Activated CD8-positive, alpha-beta T cell treated with anti-CD3 and anti-CD28 coated beads, Interleukin-2, amount 10 ng/mL, durations not matched to agents 7 days and 5 days (primary cell): ENCODE results near the gene MYDGF. TPM values are rescaled to one million over a fixed set of nuclear protein-coding genes. Genes with fewer than 3 reads are reported as not detected.

Experiments used
- ATAC-seq: fragments of 150-1000 bp; cut with Tn5 transposase; one replicate; pipeline ENCODE4 v1.10.0; 2021; ENCODE audit warnings: moderate library complexity
- CTCF ChIA-PET: fragments of 350-600 bp; sonication (Branson Sonifier 250); formaldehyde crosslinking; loops from one replicate; lab custom pipeline; 2021; ENCODE audit warnings: antibody characterized with exemption; lab: Charles Lee
- POLR2A ChIA-PET: fragments of 350-600 bp; sonication (Branson Sonifier 250); formaldehyde crosslinking; loops from one replicate; lab custom pipeline; 2021; ENCODE audit warnings: antibody characterized with exemption; lab: Charles Lee
- DNase-seq: peaks from one replicate; pipeline ENCODE4 v3.0.0-alpha.2; 2020
- H3K27ac Mint-ChIP-seq: one replicate; pipeline ENCODE4 v1.8.0; 2021; ENCODE audit warnings: mild to moderate bottlenecking, mixed read lengths
- H3K27me3 Mint-ChIP-seq: one replicate; pipeline ENCODE4 v1.8.0; 2021; ENCODE audit warnings: low read depth, mixed read lengths
- H3K36me3 Mint-ChIP-seq: one replicate; pipeline ENCODE4 v1.8.0; 2021; ENCODE audit warnings: low read depth, mixed read lengths
- H3K4me1 Mint-ChIP-seq: one replicate; pipeline ENCODE4 v1.8.0; 2021; ENCODE audit warnings: low read depth, mixed read lengths
- H3K4me3 Mint-ChIP-seq: one replicate; pipeline ENCODE4 v1.8.0; 2021; ENCODE audit warnings: mild to moderate bottlenecking, mixed read lengths
- H3K9me3 Mint-ChIP-seq: one replicate; pipeline ENCODE4 v1.8.0; 2022; ENCODE audit warnings: mixed read lengths; ENCODE audit not compliant: insufficient read depth
- total RNA-seq, 2 experiments: library from RNA; stranded (reverse); gene quantifications; one replicate each; pipeline ENCODE4 v1.2.3, GENCODE V29; 2021

The MYDGF gene
- total RNA-seq, 2 experiments from 2014 or later, result 49.6 to 54.9 TPM

DNA sequence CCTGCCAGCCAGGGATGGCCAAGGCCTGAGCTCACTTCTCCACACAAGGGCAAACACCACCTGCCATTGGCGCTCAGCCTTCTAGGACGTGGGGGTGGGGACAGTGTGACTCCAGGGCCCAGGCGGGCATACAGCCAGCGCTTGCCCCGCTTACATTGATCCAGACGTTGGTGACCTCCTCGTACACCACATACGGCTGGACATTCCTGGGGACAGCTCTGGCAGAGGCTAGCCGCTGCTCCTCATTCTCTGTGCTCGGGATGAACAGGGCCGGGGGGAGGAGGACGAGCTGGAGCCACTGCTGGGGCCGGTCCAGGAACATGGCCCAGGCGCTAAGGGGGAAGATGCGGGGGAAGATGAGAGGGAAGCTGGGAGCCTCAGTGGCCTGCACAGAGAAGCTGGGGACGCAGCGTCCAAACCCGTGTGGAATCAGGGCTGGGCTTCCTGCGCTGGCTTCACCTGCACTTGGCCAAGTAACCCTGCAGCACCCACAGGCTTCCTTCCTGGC is 25.1 kb upstream of the MYDGF start:
- Mint-ChIP-seq H3K27me3 (no peaks in the 10 kb centered on the region), H3K4me3 (no peak overlapping the region), H3K4me1 (peaks cover 2% of the 10 kb centered on the region), H3K36me3 (peaks cover 51% of the 10 kb centered on the region), H3K9me3 (no peaks in the 10 kb centered on the region), H3K27ac (no peak overlapping the region)
- ChIA-PET CTCF (no interaction called here), POLR2A (no interaction called here)
- no peak for DNase-seq
- no peak for ATAC-seq

DNA sequence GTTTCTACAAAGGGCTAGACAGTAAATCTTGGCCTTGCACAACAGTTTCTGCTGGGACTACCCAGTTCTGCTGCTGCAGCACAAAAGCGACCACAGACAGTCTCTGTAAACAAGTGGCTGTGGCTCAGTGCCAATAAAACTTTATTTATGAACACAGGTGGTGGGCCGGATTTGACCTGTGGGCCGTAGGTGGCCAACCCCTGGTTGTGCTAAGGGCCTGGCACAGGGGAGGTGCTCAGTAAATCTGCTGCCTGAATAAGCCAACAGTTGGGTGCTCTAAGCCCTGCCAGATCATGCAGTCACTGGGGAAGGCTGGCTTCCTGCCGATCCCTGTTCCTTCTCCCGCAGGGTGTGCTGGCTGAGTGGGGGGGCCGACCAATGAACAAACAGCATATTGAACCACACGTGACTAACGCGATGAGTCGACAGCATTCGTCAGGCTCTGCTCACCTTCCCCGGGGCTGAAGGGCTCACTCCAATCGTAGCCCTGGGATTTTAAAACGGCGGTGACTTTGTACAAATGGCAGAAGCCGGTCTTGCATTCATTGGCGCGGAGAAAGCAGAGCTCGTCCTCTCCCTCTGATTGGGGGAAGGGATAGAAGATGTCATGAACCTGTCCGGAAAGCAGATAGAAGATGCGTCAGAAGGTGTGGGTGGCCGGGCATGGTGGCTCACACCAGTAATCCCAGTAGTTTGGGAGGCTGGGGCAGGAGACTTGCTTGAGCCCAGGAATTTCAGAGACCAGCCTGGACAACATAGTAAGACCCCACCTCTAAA is 24.3 kb upstream of the MYDGF start:
- H3K27me3 Mint-ChIP-seq, result no peaks in the 10 kb centered on the region
- no peaks in the 10 kb centered on the region for H3K9me3 Mint-ChIP-seq
- ChIA-PET POLR2A (no interaction called here), CTCF (no interaction called here)
- peaks cover 2% of the 10 kb centered on the region for H3K4me1 Mint-ChIP-seq
- H3K27ac Mint-ChIP-seq, result no peak overlapping the region
- no peak overlapping the region for H3K4me3 Mint-ChIP-seq
- DNase-seq (no peak), ATAC-seq (no peak)
- H3K36me3 Mint-ChIP-seq, result peaks cover 49% of the 10 kb centered on the region

DNA sequence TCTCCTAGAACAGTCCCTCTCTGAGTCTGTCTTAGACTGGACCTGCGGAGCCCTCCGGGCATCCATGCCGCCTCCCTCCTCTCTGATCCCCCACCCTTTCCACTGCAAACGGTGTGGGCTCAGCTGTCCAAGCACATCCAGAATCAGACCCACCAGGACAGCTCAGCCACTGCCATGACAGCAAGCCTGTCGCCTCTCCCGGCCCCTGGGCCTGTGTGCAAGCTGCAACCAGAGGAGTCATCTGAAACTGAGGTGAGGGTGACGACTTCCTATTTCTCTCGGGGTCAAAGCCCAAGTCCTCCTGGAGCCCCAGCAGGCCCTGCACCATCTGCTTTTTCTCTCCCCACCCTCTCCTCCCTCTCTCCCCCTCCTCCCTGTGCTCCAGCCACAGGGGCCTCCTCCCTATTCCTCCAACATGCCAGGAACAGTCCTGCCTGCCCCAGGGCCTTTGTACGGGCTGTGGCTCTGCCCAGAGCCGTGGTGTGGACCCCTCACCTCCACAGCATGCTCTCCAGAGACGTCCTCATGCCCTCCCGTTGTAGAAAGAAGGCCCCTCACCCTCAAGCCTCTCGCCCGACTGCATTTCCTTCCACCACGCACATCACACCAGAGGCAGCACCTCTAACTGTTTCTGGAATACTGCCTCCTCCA is 23.5 kb upstream of the MYDGF start:
- Mint-ChIP-seq H3K27me3 (no peaks in the 10 kb centered on the region), H3K4me3 (no peak overlapping the region), H3K27ac (no peak overlapping the region), H3K4me1 (peaks cover 2% of the 10 kb centered on the region), H3K36me3 (peaks cover 47% of the 10 kb centered on the region), H3K9me3 (no peaks in the 10 kb centered on the region)
- ChIA-PET POLR2A (no interaction called here), CTCF (no interaction called here)
- DNase-seq (no peak), ATAC-seq (no peak)

- ATAC-seq, result no peak
- peaks cover 47% of the 10 kb centered on the region for H3K36me3 Mint-ChIP-seq
- H3K9me3 Mint-ChIP-seq, result no peaks in the 10 kb centered on the region
Observed at GRCh38 chr19:4693078-4693350, 22.9 kb upstream of the MYDGF start.

GRCh38 chr19:4692251-4693077 is 22.3 kb upstream of the MYDGF start:
- ChIA-PET CTCF (no interaction called here), POLR2A (no interaction called here)
- H3K4me1 Mint-ChIP-seq, result peaks cover 2% of the 10 kb centered on the region
- H3K36me3 Mint-ChIP-seq, result peaks cover 48% of the 10 kb centered on the region
- H3K27ac Mint-ChIP-seq, result no peak overlapping the region
- ATAC-seq, result no peak
- H3K9me3 Mint-ChIP-seq, result no peaks in the 10 kb centered on the region
- H3K4me3 Mint-ChIP-seq, result no peak overlapping the region
- H3K27me3 Mint-ChIP-seq, result no peaks in the 10 kb centered on the region
- no peak for DNase-seq

More at GRCh38 chr19:4693078-4693350, 22.9 kb upstream of the MYDGF start:
- Mint-ChIP-seq H3K27me3 (no peaks in the 10 kb centered on the region), H3K27ac (no peak overlapping the region), H3K4me1 (peaks cover 2% of the 10 kb centered on the region), H3K4me3 (no peak overlapping the region)
- POLR2A ChIA-PET, result no interaction called here
- CTCF ChIA-PET, result no interaction called here
- DNase-seq, result no peak

GRCh38 chr19:4691373-4691772 is 21.2 kb upstream of the MYDGF start:
- POLR2A ChIA-PET, result no interaction called here
- Mint-ChIP-seq H3K4me3 (no peak overlapping the region), H3K4me1 (peaks cover 2% of the 10 kb centered on the region), H3K36me3 (peaks cover 47% of the 10 kb centered on the region), H3K27ac (no peak overlapping the region), H3K27me3 (no peaks in the 10 kb centered on the region), H3K9me3 (no peaks in the 10 kb centered on the region)
- CTCF ChIA-PET, result no interaction called here
- ATAC-seq (no peak), DNase-seq (no peak)

DNA sequence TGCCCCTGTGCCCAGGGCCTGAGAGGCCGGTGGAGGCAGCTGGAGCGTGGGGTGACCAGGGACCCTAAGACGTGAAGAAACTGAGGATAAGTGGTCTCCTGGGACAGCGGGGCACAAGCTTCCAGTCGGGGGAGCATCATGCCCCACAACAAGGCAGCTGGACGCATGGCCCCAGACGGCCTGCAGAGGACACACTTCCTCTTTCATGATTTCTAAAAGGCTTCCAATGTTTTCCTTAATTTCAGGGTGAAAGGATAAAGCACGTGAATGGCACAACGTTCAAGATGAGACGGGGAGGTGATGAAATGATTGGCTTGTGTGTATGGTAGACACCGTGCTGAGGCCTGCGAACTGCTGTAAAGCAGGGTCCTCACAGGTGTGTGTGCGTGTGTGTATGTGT is 20.2 kb upstream of the MYDGF start:
- H3K9me3 Mint-ChIP-seq, result no peaks in the 10 kb centered on the region
- peaks cover 41% of the 10 kb centered on the region for H3K36me3 Mint-ChIP-seq
- POLR2A ChIA-PET, result no interaction called here
- DNase-seq (no peak), ATAC-seq (no peak)
- peaks cover 2% of the 10 kb centered on the region for H3K4me1 Mint-ChIP-seq
- no peak overlapping the region for H3K4me3 Mint-ChIP-seq
- no peak overlapping the region for H3K27ac Mint-ChIP-seq
- CTCF ChIA-PET, result no interaction called here
- no peaks in the 10 kb centered on the region for H3K27me3 Mint-ChIP-seq

DNA sequence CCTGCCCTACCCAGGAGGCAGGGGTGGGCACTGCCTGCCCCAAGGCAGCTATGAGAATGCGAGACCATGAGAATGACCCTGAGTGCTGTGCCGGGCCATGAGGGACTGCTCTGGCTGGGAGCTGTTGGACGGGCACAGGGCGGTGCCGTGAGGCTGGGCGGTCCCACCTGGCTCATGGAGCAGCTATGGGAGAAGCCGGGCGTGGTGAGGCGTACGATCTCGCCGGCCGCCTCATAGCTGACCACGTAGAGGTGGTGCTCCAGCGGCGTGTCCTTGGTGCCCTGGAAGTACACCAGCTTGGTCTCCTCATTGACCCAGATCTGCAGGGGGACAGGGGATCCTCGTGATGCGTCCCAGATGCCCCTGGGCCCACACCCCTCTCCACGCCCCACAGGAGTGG is 19.3 kb upstream of the MYDGF start:
- H3K9me3 Mint-ChIP-seq, result no peaks in the 10 kb centered on the region
- DNase-seq (no peak), ATAC-seq (no peak)
- H3K36me3 Mint-ChIP-seq, result peaks cover 37% of the 10 kb centered on the region
- POLR2A ChIA-PET, result no interaction called here
- no peak overlapping the region for H3K27ac Mint-ChIP-seq
- H3K4me3 Mint-ChIP-seq, result no peak overlapping the region
- H3K27me3 Mint-ChIP-seq, result no peaks in the 10 kb centered on the region
- peaks cover 2% of the 10 kb centered on the region for H3K4me1 Mint-ChIP-seq
- CTCF ChIA-PET, result no interaction called here

- peaks cover 2% of the 10 kb centered on the region for H3K4me1 Mint-ChIP-seq
- H3K36me3 Mint-ChIP-seq, result peaks cover 34% of the 10 kb centered on the region
- H3K4me3 Mint-ChIP-seq, result no peak overlapping the region
- ChIA-PET CTCF (no interaction called here), POLR2A (no interaction called here)
- H3K27ac Mint-ChIP-seq, result no peak overlapping the region
- no peaks in the 10 kb centered on the region for H3K9me3 Mint-ChIP-seq
- ATAC-seq (no peak), DNase-seq (no peak)
- H3K27me3 Mint-ChIP-seq, result no peaks in the 10 kb centered on the region
Observed at GRCh38 chr19:4688587-4688986, 18.4 kb upstream of the MYDGF start.

DNA sequence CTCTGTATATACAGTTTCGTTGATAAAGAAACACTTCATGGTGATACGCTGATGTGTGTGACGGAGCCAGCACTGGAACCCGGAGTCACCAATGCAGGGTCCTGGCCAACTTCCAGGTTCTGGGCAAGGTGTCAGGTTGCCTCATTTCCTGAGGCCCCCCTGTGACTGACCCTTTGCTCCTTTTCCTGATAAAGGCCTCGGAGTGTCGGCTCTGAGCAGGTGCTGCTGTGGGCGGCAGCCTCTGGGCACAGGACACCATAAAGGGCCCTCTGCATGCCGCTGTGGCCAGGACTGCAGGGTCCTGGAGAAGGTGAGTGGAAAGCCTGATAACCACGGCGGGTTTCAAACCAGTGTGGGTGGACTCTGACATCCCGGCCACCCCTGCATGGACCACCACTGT is 17.3 kb upstream of the MYDGF start:
- no peak for DNase-seq
- no peak overlapping the region for H3K27ac Mint-ChIP-seq
- H3K9me3 Mint-ChIP-seq, result no peaks in the 10 kb centered on the region
- no peak overlapping the region for H3K4me3 Mint-ChIP-seq
- no peak for ATAC-seq
- CTCF ChIA-PET, result no interaction called here
- no peaks in the 10 kb centered on the region for H3K27me3 Mint-ChIP-seq
- H3K4me1 Mint-ChIP-seq, result peaks cover under 1% of the 10 kb centered on the region
- POLR2A ChIA-PET, result no interaction called here
- H3K36me3 Mint-ChIP-seq, result peaks cover 29% of the 10 kb centered on the region

DNA sequence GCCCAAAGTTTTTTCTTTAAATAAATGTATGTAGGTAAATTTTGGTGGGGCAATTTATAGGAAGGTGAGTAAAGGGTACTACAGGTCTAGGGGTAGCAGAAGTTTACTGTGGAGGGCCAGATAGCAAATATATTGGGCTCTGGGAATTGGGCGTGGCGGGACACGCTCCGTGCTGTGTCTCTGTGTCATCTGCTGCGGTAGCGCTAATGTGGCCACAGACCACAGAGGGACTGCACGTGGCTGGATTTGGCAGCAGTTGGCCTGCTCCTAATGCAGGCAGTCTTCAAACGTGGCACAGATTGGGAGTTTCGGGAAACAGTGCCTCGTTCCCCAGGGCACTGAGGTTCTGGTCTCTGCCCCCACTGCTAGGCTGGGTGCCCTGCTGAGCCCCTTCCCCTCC is 16.6 kb upstream of the MYDGF start:
- POLR2A ChIA-PET, result no interaction called here
- ATAC-seq (no peak), DNase-seq (no peak)
- H3K27ac Mint-ChIP-seq, result no peak overlapping the region
- H3K9me3 Mint-ChIP-seq, result no peaks in the 10 kb centered on the region
- H3K4me1 Mint-ChIP-seq, result no peaks in the 10 kb centered on the region
- no peak overlapping the region for H3K4me3 Mint-ChIP-seq
- CTCF ChIA-PET, result interaction anchor here (0.7 kb wide), 1 partner anchor 51 kb away, joined by 3 read pairs; no protein-coding TSS in a partner anchor
- H3K36me3 Mint-ChIP-seq, result peaks cover 25% of the 10 kb centered on the region
- no peaks in the 10 kb centered on the region for H3K27me3 Mint-ChIP-seq
